HG02870 (cell line): ENCODE data around the gene HYOU1.
"Not testable (repeated sequence)": the region's sequence is repeated elsewhere in the genome, so short reads cannot be mapped to it uniquely, and the experiment has no call there.

ENCODE experiments used
- ATAC-seq: cut with Tn5 transposase; IDR thresholded peaks from one replicate; pipeline ENCODE4 v1.9.1; 2021; ENCODE audit warnings: mild to moderate bottlenecking, moderate library complexity; ENCODE audit not compliant: unreplicated experiment

Gene HYOU1

GRCh38 chr11:119044708-119045107 is 12.3 kb downstream of the HYOU1 start:
- no peak for ATAC-seq

- ATAC-seq, result no peak
Measured at GRCh38 chr11:119042927-119043326, 14.1 kb downstream of the HYOU1 start.

- ATAC-seq, result no peak
Measured at GRCh38 chr11:119041821-119042514, 15.0 kb downstream of the HYOU1 start.

- not testable (repeated sequence) for ATAC-seq
Measured at GRCh38 chr11:119039471-119039870, 17.5 kb downstream of the HYOU1 start.

GRCh38 chr11:119038884-119039283 is 18.1 kb downstream of the HYOU1 start:
- no peak for ATAC-seq

- ATAC-seq, result no peak
Measured at GRCh38 chr11:119034813-119035212, 22.2 kb downstream of the HYOU1 start.

- not testable (repeated sequence) for ATAC-seq
Measured at GRCh38 chr11:119033421-119033820, 23.6 kb downstream of the HYOU1 start.

- ATAC-seq, result no peak
Measured at GRCh38 chr11:119031912-119032280, 25.1 kb downstream of the HYOU1 start.

GRCh38 chr11:119030329-119031047 is 26.5 kb downstream of the HYOU1 start, which contains the start of gene SLC37A4:
Gene SLC37A4 (minus strand): TSS chr11:119030877.
- ATAC-seq, result peak; percentile 88

- ATAC-seq, result peak; percentile 16
Measured at GRCh38 chr11:119030029-119030328, 27.0 kb downstream of the HYOU1 start.

GRCh38 chr11:119029340-119030028 is 27.5 kb downstream of the HYOU1 start:
- ATAC-seq, result peak; percentile 13

GRCh38 chr11:119029069-119029339 is 28.0 kb downstream of the HYOU1 start:
- no peak for ATAC-seq

GRCh38 chr11:119028346-119029068 is 28.5 kb downstream of the HYOU1 start:
- ATAC-seq, result no peak

- ATAC-seq, result no peak
Measured at GRCh38 chr11:119027561-119028345, 29.3 kb downstream of the HYOU1 start.

- ATAC-seq, result no peak
Measured at GRCh38 chr11:119026970-119027369, 30.0 kb downstream of the HYOU1 start.

- ATAC-seq, result no peak
Measured at GRCh38 chr11:119025978-119026766, 30.8 kb downstream of the HYOU1 start.

- no peak for ATAC-seq
Measured at GRCh38 chr11:119025541-119025940, 31.5 kb downstream of the HYOU1 start.

GRCh38 chr11:119025099-119025473 is 31.9 kb downstream of the HYOU1 start:
- no peak for ATAC-seq

- ATAC-seq, result no peak
Measured at GRCh38 chr11:119024430-119025098, 32.4 kb downstream of the HYOU1 start.

GRCh38 chr11:119023741-119024140 is 33.3 kb downstream of the HYOU1 start:
- no peak for ATAC-seq
